Kidney epithelial cell (primary cell): ENCODE results near the gene LHX2. TPM values are rescaled to one million over a fixed set of nuclear protein-coding genes. Genes with fewer than 3 reads are reported as not detected.

Experiments
- DNase-seq: peaks from one replicate; pipeline ENCODE4 v3.0.0-alpha.2; 2010; ENCODE audit warnings: low read depth
- H3K27me3 ChIP-seq: 2 replicates; pipeline ENCODE4 v1.6.0; 2011; ENCODE audit warnings: low read length; ENCODE audit not compliant: control insufficient read depth, insufficient read depth
- H3K36me3 ChIP-seq: 2 replicates; pipeline ENCODE4 v1.5.1; 2011; ENCODE audit warnings: low read length; ENCODE audit not compliant: control insufficient read depth, insufficient read depth
- H3K4me3 ChIP-seq: 2 replicates; pipeline ENCODE4 v1.5.1; 2011; ENCODE audit warnings: low read depth, mild to moderate bottlenecking, control low read depth, low read length
- CTCF ChIP-seq: IDR thresholded peaks from 2 replicates; pipeline ENCODE4 v1.5.1; 2011; ENCODE audit warnings: mild to moderate bottlenecking, moderate library complexity, low read length, control low read depth, inconsistent platforms; ENCODE audit not compliant: insufficient read depth, poor library complexity, severe bottlenecking
- total RNA-seq: library from RNA; depleted of rRNA; stranded (reverse); fragments of >200 nt; gene quantifications from 2 replicates; pipeline ENCODE4 v1.2.3, GENCODE V29; 2015

LHX2 gene
- total RNA-seq, 1 donor from 2014 or later: not detected

- no peaks in the 10 kb centered on the region for H3K27me3 ChIP-seq
- H3K36me3 ChIP-seq: no peaks in the 10 kb centered on the region
- DNase-seq: no peak
- no peak for TF ChIP-seq CTCF
- no peak overlapping the region for H3K4me3 ChIP-seq
Observed at GRCh38 chr9:124052401-124052800, 40.8 kb downstream of the LHX2 start.

- DNase-seq: peak; percentile 37
- Histone ChIP-seq H3K27me3 (no peaks in the 10 kb centered on the region), H3K4me3 (no peak overlapping the region), H3K36me3 (no peaks in the 10 kb centered on the region)
- no peak for TF ChIP-seq CTCF
Observed at GRCh38 chr9:124054582-124055227, 43.1 kb downstream of the LHX2 start.

GRCh38 chr9:124060844-124061605 is 49.5 kb downstream of the LHX2 start:
- TF ChIP-seq CTCF: no peak
- peaks cover 10% of the 10 kb centered on the region for H3K27me3 ChIP-seq
- DNase-seq: no peak
- no peak overlapping the region for H3K4me3 ChIP-seq
- H3K36me3 ChIP-seq: no peaks in the 10 kb centered on the region

GRCh38 chr9:124062172-124062571 is 50.6 kb downstream of the LHX2 start:
- peaks cover 10% of the 10 kb centered on the region for H3K27me3 ChIP-seq

GRCh38 chr9:124066783-124067577 is 55.4 kb downstream of the LHX2 start:
- Histone ChIP-seq H3K27me3 (no peaks in the 10 kb centered on the region), H3K36me3 (no peaks in the 10 kb centered on the region), H3K4me3 (no peak overlapping the region)
- no peak for DNase-seq
- no peak for TF ChIP-seq CTCF

More at GRCh38 chr9:124062172-124062571, 50.6 kb downstream of the LHX2 start:
- H3K4me3 ChIP-seq: no peak overlapping the region
- peak; percentile 10 for TF ChIP-seq CTCF
- no peaks in the 10 kb centered on the region for H3K36me3 ChIP-seq
- DNase-seq: no peak
